ENCODE measurements around the gene ATG7. TPM values are rescaled to one million over a fixed set of nuclear protein-coding genes. Genes with fewer than 3 reads are reported as not detected.

Gene ATG7
- total and polyA plus RNA-seq, 2 experiments from 2014 or later: 18.4 to 38.6 TPM

GRCh38 chr3:11246663-11246970 is 25.6 kb upstream of the ATG7 start:
- Histone ChIP-seq H3K27me3 (no peaks in the 10 kb centered on the region), H3K9me2 (replicated peaks; ENCODE audit: insufficient read depth) (no peaks in the 10 kb centered on the region), H3K4me3 (no peak overlapping the region), H3K9me3 (ENCODE audit: low read depth) (no peaks in the 10 kb centered on the region), H3K79me2 (no peaks in the 10 kb centered on the region), H3K36me3 (replicated peaks; ENCODE audit: insufficient read depth, low read depth) (no peaks in the 10 kb centered on the region), H3K4me1 (ENCODE audit: insufficient read depth) (no peaks in the 10 kb centered on the region), H4K20me1 (ENCODE audit: insufficient read depth, poor library complexity, severe bottlenecking) (no peaks in the 10 kb centered on the region), H3K4me2 (no peak overlapping the region), H2AFZ (no peak overlapping the region), H3K27ac (no peak overlapping the region)
- 84% methylated on average over 2 of the region's 2 CpGs for WGBS (ENCODE audit: low lambda C conversion rate, missing lambda C conversion rate)
- DNase-seq (ENCODE audit: low spot score): no peak
- TF ChIP-seq CTCF (IDR thresholded peaks at IDR 0.05; ENCODE audit: poor library complexity) (no peak), EZH2phosphoT487 (IDR thresholded peaks at IDR 0.05; ENCODE audit: low read depth, severe bottlenecking, unreplicated experiment) (no peak), EZH2 (IDR thresholded peaks at IDR 0.05; ENCODE audit: borderline replicate concordance) (no peak)

- Histone ChIP-seq H4K20me1 (ENCODE audit: insufficient read depth, poor library complexity, severe bottlenecking) (no peaks in the 10 kb centered on the region), H3K4me1 (ENCODE audit: insufficient read depth) (no peaks in the 10 kb centered on the region), H3K79me2 (no peaks in the 10 kb centered on the region), H3K27me3 (no peaks in the 10 kb centered on the region), H3K27ac (no peak overlapping the region), H3K4me2 (no peak overlapping the region), H2AFZ (no peak overlapping the region), H3K36me3 (replicated peaks; ENCODE audit: insufficient read depth, low read depth) (no peaks in the 10 kb centered on the region), H3K9me2 (replicated peaks; ENCODE audit: insufficient read depth) (no peaks in the 10 kb centered on the region), H3K9me3 (ENCODE audit: low read depth) (no peaks in the 10 kb centered on the region), H3K4me3 (no peak overlapping the region)
- DNase-seq (ENCODE audit: low spot score): no peak
- TF ChIP-seq CTCF (IDR thresholded peaks at IDR 0.05; ENCODE audit: poor library complexity) (no peak), EZH2phosphoT487 (IDR thresholded peaks at IDR 0.05; ENCODE audit: low read depth, severe bottlenecking, unreplicated experiment) (no peak)
- WGBS (ENCODE audit: low lambda C conversion rate, missing lambda C conversion rate): 90% methylated on average over 7 of the region's 8 CpGs
These were observed 24.8 kb upstream of the ATG7 start for GRCh38 chr3:11247362-11247761.

- TF ChIP-seq EZH2 (IDR thresholded peaks at IDR 0.05; ENCODE audit: borderline replicate concordance) (no peak), CTCF (IDR thresholded peaks at IDR 0.05; ENCODE audit: poor library complexity) (no peak), EZH2phosphoT487 (IDR thresholded peaks at IDR 0.05; ENCODE audit: low read depth, severe bottlenecking, unreplicated experiment) (no peak)
- Histone ChIP-seq H2AFZ (no peak overlapping the region), H3K27ac (no peak overlapping the region)
These were observed 23.6 kb upstream of the ATG7 start for GRCh38 chr3:11248596-11248995.

More at GRCh38 chr3:11248596-11248995, 23.6 kb upstream of the ATG7 start:
- Histone ChIP-seq H4K20me1 (ENCODE audit: insufficient read depth, poor library complexity, severe bottlenecking) (no peaks in the 10 kb centered on the region), H3K9me3 (ENCODE audit: low read depth) (no peaks in the 10 kb centered on the region), H3K27me3 (no peaks in the 10 kb centered on the region), H3K79me2 (no peaks in the 10 kb centered on the region), H3K4me1 (ENCODE audit: insufficient read depth) (no peaks in the 10 kb centered on the region), H3K36me3 (replicated peaks; ENCODE audit: insufficient read depth, low read depth) (no peaks in the 10 kb centered on the region), H3K4me2 (no peak overlapping the region), H3K4me3 (no peak overlapping the region), H3K9me2 (replicated peaks; ENCODE audit: insufficient read depth) (no peaks in the 10 kb centered on the region)
- DNase-seq (ENCODE audit: low spot score): no peak
- 86% methylated on average over 6 of the region's 6 CpGs for WGBS (ENCODE audit: low lambda C conversion rate, missing lambda C conversion rate)

All from hepatocyte (in vitro differentiated cells).